ENCODE data around the gene PPP1R3E. TPM values are rescaled to one million over a fixed set of nuclear protein-coding genes. Genes with fewer than 3 reads are reported as not detected.

The PPP1R3E gene
- total and polyA plus RNA-seq, 9 donors = 6.8 to 26.4 (median 19.2) TPM

- DNase-seq = no peak
These were observed 21.3 kb upstream of the PPP1R3E start for GRCh38 chr14:23323838-23324454.

GRCh38 chr14:23322568-23323517 lies 20.2 kb upstream of the PPP1R3E start:
- Histone ChIP-seq H3K4me3 (peak overlapping the region; percentile 81), H3K4me1 (ENCODE audit: insufficient read depth) (peaks cover 10% of the 10 kb centered on the region), H3K27me3 (no peaks in the 10 kb centered on the region), H3K27ac (peak overlapping the region in 1 of 2 donors; percentile 76), H3K36me3 (no peaks in the 10 kb centered on the region), H3K9me3 (no peaks in the 10 kb centered on the region)
- intact Hi-C loops (cut with DNase I) = loop anchor here (10.0 kb wide), 4 partner anchors 142 to 242 kb away; partner anchors contain the start of genes NGDN (in 3 of the 4), AP1G2 (in 1 of the 4), THTPA (in 1 of the 4) and ZFHX2 (in 1 of the 4)
- TF ChIP-seq CTCF (IDR thresholded peaks at IDR 0.05) = no peak
- WGBS, 3 donors = 33 to 34% (median 33%) methylated on average over 10 of the region's 10 CpGs
- DNase-seq = no peak

More at GRCh38 chr14:23323838-23324454, 21.3 kb upstream of the PPP1R3E start:
- no peak for TF ChIP-seq POLR2A (IDR thresholded peaks at IDR 0.05)
- no peak for TF ChIP-seq EP300 (IDR thresholded peaks at IDR 0.05)
- no peak for TF ChIP-seq CTCF (IDR thresholded peaks at IDR 0.05)
- H3K27ac ChIP-seq = no peak overlapping the region
- intact Hi-C loops (cut with DNase I) = loop anchor here (10.0 kb wide), 4 partner anchors 141 to 241 kb away; partner anchors contain the start of genes NGDN (in 3 of the 4), AP1G2 (in 1 of the 4), THTPA (in 1 of the 4) and ZFHX2 (in 1 of the 4)
- no peaks in the 10 kb centered on the region for H3K9me3 ChIP-seq
- H3K4me3 ChIP-seq = no peak overlapping the region
- H3K4me1 ChIP-seq (ENCODE audit: insufficient read depth) = peaks cover 10% of the 10 kb centered on the region
- H3K36me3 ChIP-seq = no peaks in the 10 kb centered on the region
- 56 to 67% (median 65%) methylated on average over 18 of the region's 18 CpGs for WGBS, 3 donors
- no peaks in the 10 kb centered on the region for H3K27me3 ChIP-seq

GRCh38 chr14:23321572-23322547 lies 19.2 kb upstream of the PPP1R3E start:
- DNase-seq = peak in 1 of 5 donors; percentile 70
- H3K4me1 ChIP-seq (ENCODE audit: insufficient read depth) = peaks cover 10% of the 10 kb centered on the region
- peak overlapping the region; percentile 81 for H3K4me3 ChIP-seq
- 1% methylated on average over 23 to 64 of the region's 64 CpGs for WGBS, 3 donors
- H3K27ac ChIP-seq = peak overlapping the region; percentile 67 to 76
- no peaks in the 10 kb centered on the region for H3K27me3 ChIP-seq
- no peaks in the 10 kb centered on the region for H3K36me3 ChIP-seq
- TF ChIP-seq EP300 (IDR thresholded peaks at IDR 0.05) (no peak), POLR2A (IDR thresholded peaks at IDR 0.05) (no peak), CTCF (IDR thresholded peaks at IDR 0.05) (no peak)
- H3K9me3 ChIP-seq = no peaks in the 10 kb centered on the region
- intact Hi-C loops (cut with DNase I) = loop anchor here (2.0 to 10.0 kb wide), 5 partner anchors 19 to 243 kb away; partner anchors contain the start of genes NGDN (in 3 of the 4), PPP1R3E (in 2 of the 4), AP1G2 (in 1 of the 4) and THTPA (in 1 of the 4)

All from ovary (tissue), 9 donors.